K562 (cell line): ENCODE measurements around the gene CA7. TPM values are rescaled to one million over a fixed set of nuclear protein-coding genes. Genes with fewer than 3 reads are reported as not detected.
A peak's percentile ranks its signal among the peaks of the same experiment; 100 is the strongest.

Experiments used
- ATF7 ChIP-seq: fragments of 450-650 bp; IDR thresholded peaks from 2 replicates; pipeline ENCODE4 v1.7.1; 2014; ENCODE audit warnings: mild to moderate bottlenecking, moderate library complexity
- CHD4 ChIP-seq: fragments of 200-600 bp; sonication (generic); IDR thresholded peaks from 3 replicates; pipeline ENCODE4 v1.6.1; 2012; ENCODE audit warnings: low read depth, mild to moderate bottlenecking, mixed read lengths, low read length, inconsistent platforms; ENCODE audit not compliant: insufficient read depth, insufficient replicate concordance, poor library complexity, severe bottlenecking
- DMBX1 ChIP-seq: fragments of 250-450 bp; sonication (Bioruptor Pico); IDR thresholded peaks from 2 replicates; pipeline ENCODE4 v1.8.0; 2022; ENCODE audit warnings: inconsistent platforms, mild to moderate bottlenecking, moderate library complexity, borderline replicate concordance
- E2F5 ChIP-seq: sonication (generic); formaldehyde crosslinking; IDR thresholded peaks from 2 replicates; pipeline ENCODE4 v1.8.0; 2022; ENCODE audit warnings: mild to moderate bottlenecking, missing genetic modification reagents
- EP300 ChIP-seq: IDR thresholded peaks from 2 replicates; pipeline ENCODE4 v1.6.1; 2012; ENCODE audit warnings: low read length, improper control_type of control experiment
- HEY1 ChIP-seq: fragments of 250-450 bp; sonication (Bioruptor Pico); IDR thresholded peaks from 2 replicates; pipeline ENCODE4 v1.5.0; 2020; ENCODE audit warnings: mild to moderate bottlenecking, moderate library complexity, borderline replicate concordance
- MYNN ChIP-seq, 2 experiments: sonication (generic); formaldehyde crosslinking in 1 of 2; IDR thresholded peaks; 2 replicates each; pipeline versions ENCODE4 v1.5.0 to v1.6.1; 2016 to 2020; ENCODE audit warnings: antibody characterized with exemption in 1 of 2, missing genetic modification reagents in 1 of 2
- NFIX ChIP-seq: fragments of 250-450 bp; sonication (Bioruptor Pico); IDR thresholded peaks from 2 replicates; pipeline ENCODE4 v1.4.0; 2020; ENCODE audit warnings: low read depth, mild to moderate bottlenecking, moderate library complexity
- NR1H2 ChIP-seq: sonication (generic); formaldehyde crosslinking; IDR thresholded peaks from 2 replicates; pipeline ENCODE4 v1.4.0; 2020; ENCODE audit warnings: mild to moderate bottlenecking, missing genetic modification reagents
- NR4A1 ChIP-seq, 2 experiments: fragments of 250-450 bp in 1 of 2; fragments of 450-650 bp in 1 of 2; sonication (Bioruptor Pico) in 1 of 2; IDR thresholded peaks; 2 replicates each; pipeline versions ENCODE4 v1.4.0 to v1.6.1; 2016 to 2020; ENCODE audit warnings: mild to moderate bottlenecking in 2 of 2, missing compliant biosample characterization in 1 of 2, missing genetic modification characterization in 1 of 2, moderate library complexity in 1 of 2
- PML ChIP-seq: IDR thresholded peaks from 2 replicates; pipeline ENCODE4 v1.6.1; 2012; ENCODE audit warnings: low read length, inconsistent platforms
- POLR2AphosphoS5 ChIP-seq: IDR thresholded peaks from 2 replicates; pipeline ENCODE4 v1.6.1; 2011; ENCODE audit warnings: mild to moderate bottlenecking, low read depth, low read length, moderate library complexity; ENCODE audit not compliant: control insufficient read depth, insufficient read depth
- POLR3G ChIP-seq: IDR thresholded peaks from 2 replicates; pipeline ENCODE4 v1.6.1; 2011; ENCODE audit not compliant: insufficient read length, insufficient replicate concordance; ENCODE audit errors: extremely low read depth
- SMAD4 ChIP-seq: fragments of 250-450 bp; sonication (Bioruptor Pico); conservative IDR thresholded peaks from 2 replicates; pipeline ENCODE4 v1.8.0; 2021; ENCODE audit warnings: inconsistent platforms, mild to moderate bottlenecking, moderate library complexity
- SUPT5H ChIP-seq: fragments of 450-650 bp; IDR thresholded peaks from 2 replicates; pipeline ENCODE4 v1.6.1; 2016
- TAF7 ChIP-seq: fragments of 450-650 bp; IDR thresholded peaks from 2 replicates; pipeline ENCODE4 v1.6.1; 2016; ENCODE audit warnings: missing genetic modification characterization, missing compliant biosample characterization
- TFAP4 ChIP-seq: sonication (generic); formaldehyde crosslinking; IDR thresholded peaks from 2 replicates; pipeline ENCODE4 v1.8.0; 2022; ENCODE audit warnings: missing genetic modification reagents, mild to moderate bottlenecking, moderate library complexity, borderline replicate concordance
- ZFP1 ChIP-seq: fragments of 450-650 bp; formaldehyde crosslinking; IDR thresholded peaks from 2 replicates; pipeline ENCODE4 v1.4.0; 2020; ENCODE audit warnings: mild to moderate bottlenecking, mixed read lengths
- ZNF77 ChIP-seq: fragments of 250-450 bp; sonication (Bioruptor Pico); IDR thresholded peaks from 2 replicates; pipeline ENCODE4 v1.5.0; 2020
- polyA plus RNA-seq, 8 experiments: library from polyadenylated mRNA; depleted of rRNA in 4 of 8; stranded (reverse) in 5 of 8; unstranded in 3 of 8; fragments of >200 nt; fragmentation: Nextera tagmentation in 2 of 8; fragmentation: Illumina TruSeq in 1 of 8; extraction: Ambion mirVana in 2 of 8; extraction: Trizol in 1 of 8; gene quantifications; 2 replicates each; pipeline versions ENCODE4 v1.2.1 to v1.2.3, GENCODE V29; 2011 to 2014; ENCODE audit warnings: inconsistent platforms in 1 of 8, missing spikeins in 1 of 8
- total RNA-seq, 7 experiments: library from RNA; depleted of rRNA in 6 of 7; stranded (reverse); fragments of >200 nt in 6 of 7; fragmentation: Illumina TruSeq in 2 of 7; extraction: Trizol in 2 of 7; gene quantifications; 2 replicates each; pipeline versions ENCODE4 v1.2.1 to v1.2.3, GENCODE V29; 2011 to 2021; ENCODE audit warnings: low replicate concordance in 1 of 7
- TF ChIP-seq, protein P1 (sequence below): fragments of 450-650 bp; formaldehyde crosslinking; IDR thresholded peaks from 2 replicates; pipeline ENCODE4 v1.4.0; 2020; ENCODE audit warnings: mild to moderate bottlenecking, moderate library complexity
- TF ChIP-seq, protein P2 (sequence below): fragments of 250-450 bp; sonication (Bioruptor Pico); IDR thresholded peaks from 2 replicates; pipeline ENCODE4 v1.8.0; 2022; ENCODE audit warnings: moderate library complexity, mild to moderate bottlenecking, inconsistent platforms
- TF ChIP-seq, protein P3 (sequence below): sonication (generic); formaldehyde crosslinking; IDR thresholded peaks from 2 replicates; pipeline ENCODE4 v1.5.0; 2020; ENCODE audit warnings: missing genetic modification reagents

Gene CA7
- total and polyA plus RNA-seq, 9 of the 15 experiments (the other 6 are each of a cell fraction or from before 2014, with no cell fraction given): 0.03 to 0.07 (median 0.05) TPM; not detected in 5

GRCh38 chr16:66830422-66831404 is 13.5 kb upstream of the CA7 start, which contains the start of gene NAE1 (continued):
- TF ChIP-seq, protein P1, sequence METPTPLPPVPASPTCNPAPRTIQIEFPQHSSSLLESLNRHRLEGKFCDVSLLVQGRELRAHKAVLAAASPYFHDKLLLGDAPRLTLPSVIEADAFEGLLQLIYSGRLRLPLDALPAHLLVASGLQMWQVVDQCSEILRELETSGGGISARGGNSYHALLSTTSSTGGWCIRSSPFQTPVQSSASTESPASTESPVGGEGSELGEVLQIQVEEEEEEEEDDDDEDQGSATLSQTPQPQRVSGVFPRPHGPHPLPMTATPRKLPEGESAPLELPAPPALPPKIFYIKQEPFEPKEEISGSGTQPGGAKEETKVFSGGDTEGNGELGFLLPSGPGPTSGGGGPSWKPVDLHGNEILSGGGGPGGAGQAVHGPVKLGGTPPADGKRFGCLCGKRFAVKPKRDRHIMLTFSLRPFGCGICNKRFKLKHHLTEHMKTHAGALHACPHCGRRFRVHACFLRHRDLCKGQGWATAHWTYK (CRISPR knock-in tag): peak; percentile 59; the same call in 1 of the 2 replicates
- TF ChIP-seq, protein P2, sequence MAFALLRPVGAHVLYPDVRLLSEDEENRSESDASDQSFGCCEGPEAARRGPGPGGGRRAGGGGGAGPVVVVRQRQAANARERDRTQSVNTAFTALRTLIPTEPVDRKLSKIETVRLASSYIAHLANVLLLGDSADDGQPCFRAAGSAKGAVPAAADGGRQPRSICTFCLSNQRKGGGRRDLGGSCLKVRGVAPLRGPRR (CRISPR knock-in tag): 0 out of 2 replicates have a peak, but pooled peaks have one; percentile 33
- TF ChIP-seq ZNF77 (CRISPR knock-in tag) (no peak), HEY1 (CRISPR knock-in tag) (no peak), ATF7 (peak; percentile 71), MYNN (IDR thresholded peaks at IDR 0.05) (no peak), MYNN (CRISPR knock-in tag; IDR thresholded peaks at IDR 0.05) (no peak), TAF7 (tag) (0 out of 2 replicates have a peak, but pooled peaks have one; percentile 18), EP300 (no peak), ZFP1 (CRISPR knock-in tag) (no peak), DMBX1 (0 out of 2 replicates have a peak, but pooled peaks have one; percentile 16), PML (peak; percentile 64; the same call in 1 of the 2 replicates), POLR3G (no peak), POLR2AphosphoS5 (peak; percentile 87), NR1H2 (CRISPR knock-in tag) (peak; percentile 84; the same call in 1 of the 2 replicates), NFIX (CRISPR knock-in tag) (no peak), E2F5 (CRISPR knock-in tag) (0 out of 2 replicates have a peak, but pooled peaks have one; percentile 79), SMAD4 (CRISPR knock-in tag) (peak; percentile 44), SUPT5H (peak; percentile 92), TFAP4 (CRISPR knock-in tag) (peak; percentile 85), CHD4 (peak; percentile 97), NR4A1 (CRISPR knock-in tag; IDR thresholded peaks at IDR 0.05) (0 out of 2 replicates have a peak, but pooled peaks have one; percentile 62), NR4A1 (tag; IDR thresholded peaks at IDR 0.05) (no peak)
- TF ChIP-seq, protein P3, sequence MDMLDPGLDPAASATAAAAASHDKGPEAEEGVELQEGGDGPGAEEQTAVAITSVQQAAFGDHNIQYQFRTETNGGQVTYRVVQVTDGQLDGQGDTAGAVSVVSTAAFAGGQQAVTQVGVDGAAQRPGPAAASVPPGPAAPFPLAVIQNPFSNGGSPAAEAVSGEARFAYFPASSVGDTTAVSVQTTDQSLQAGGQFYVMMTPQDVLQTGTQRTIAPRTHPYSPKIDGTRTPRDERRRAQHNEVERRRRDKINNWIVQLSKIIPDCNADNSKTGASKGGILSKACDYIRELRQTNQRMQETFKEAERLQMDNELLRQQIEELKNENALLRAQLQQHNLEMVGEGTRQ (CRISPR knock-in tag): no peak
